CD4-positive, alpha-beta memory T cell (primary cell): ENCODE data around the gene RPL7L1. TPM values are rescaled to one million over a fixed set of nuclear protein-coding genes. Genes with fewer than 3 reads are reported as not detected.

Experiments
- CTCF ChIA-PET: fragments of 350-600 bp; sonication (Branson Sonifier 250); formaldehyde crosslinking; loops from one replicate; lab custom pipeline; 2021; ENCODE audit warnings: inconsistent platforms; ENCODE audit not compliant: partially characterized antibody; lab: Charles Lee
- POLR2A ChIA-PET: fragments of 350-600 bp; sonication (Branson Sonifier 250); formaldehyde crosslinking; loops from one replicate; lab custom pipeline; 2021; ENCODE audit not compliant: partially characterized antibody; lab: Charles Lee
- DNase-seq, 5 donors: peaks; one replicate each; pipeline versions ENCODE4 v3.0.0 to v3.0.0-alpha.2; 2020 to 2022; ENCODE audit warnings: mixed read lengths in 1 of 5
- H3K27ac ChIP-seq: one replicate; pipeline ENCODE4 v1.7.0; 2013; ENCODE audit warnings: low read depth, low read length
- H3K27me3 ChIP-seq: 2 replicates; pipeline ENCODE4 v1.7.0; 2013; ENCODE audit warnings: mild to moderate bottlenecking, low read length, moderate library complexity; ENCODE audit not compliant: insufficient read depth
- H3K36me3 ChIP-seq: 2 replicates; pipeline ENCODE4 v1.7.0; 2013; ENCODE audit warnings: mild to moderate bottlenecking, low read length, moderate library complexity; ENCODE audit not compliant: insufficient read depth
- H3K4me1 ChIP-seq: 2 replicates; pipeline ENCODE4 v1.7.0; 2013; ENCODE audit warnings: mild to moderate bottlenecking, low read length, moderate library complexity; ENCODE audit not compliant: insufficient read depth
- H3K4me3 ChIP-seq, 2 donors: one replicate each; pipeline ENCODE4 v1.7.0; 2013; ENCODE audit warnings: low read length in 2 of 2, mild to moderate bottlenecking in 1 of 2
- H3K9me3 ChIP-seq, 2 donors: one replicate each; pipeline ENCODE4 v1.7.0; 2013; ENCODE audit warnings: low read length in 2 of 2, control low read depth in 1 of 2; ENCODE audit not compliant: control insufficient read depth in 1 of 2
- H3K27ac Mint-ChIP-seq, 7 donors: one replicate each; pipeline ENCODE4 v1.8.0; 2020 to 2021; ENCODE audit warnings: mixed read lengths in 7 of 7, mild to moderate bottlenecking in 6 of 7, inconsistent platforms in 3 of 7, moderate library complexity in 3 of 7
- H3K27me3 Mint-ChIP-seq, 2 donors: one replicate each; pipeline ENCODE4 v1.8.0; 2020 to 2021; ENCODE audit warnings: mixed read lengths in 2 of 2
- H3K36me3 Mint-ChIP-seq, 2 donors: one replicate each; pipeline ENCODE4 v1.8.0; 2020 to 2021; ENCODE audit warnings: mixed read lengths in 2 of 2, inconsistent platforms in 1 of 2, mild to moderate bottlenecking in 1 of 2
- H3K4me1 Mint-ChIP-seq, 4 donors: one replicate each; pipeline ENCODE4 v1.8.0; 2020 to 2021; ENCODE audit warnings: mixed read lengths in 4 of 4, mild to moderate bottlenecking in 1 of 4
- H3K4me3 Mint-ChIP-seq, 8 donors: one replicate each; pipeline ENCODE4 v1.8.0; 2020 to 2021; ENCODE audit warnings: mixed read lengths in 8 of 8, mild to moderate bottlenecking in 7 of 8, moderate library complexity in 6 of 8, inconsistent platforms in 3 of 8
- H3K9me3 Mint-ChIP-seq, 8 donors: one replicate each; pipeline ENCODE4 v1.8.0; 2020 to 2021; ENCODE audit warnings: mixed read lengths in 8 of 8, mild to moderate bottlenecking in 5 of 8, inconsistent platforms in 3 of 8, moderate library complexity in 1 of 8
- intact Hi-C: fragments of 100-400 bp; cut with micrococcal nuclease; formaldehyde crosslinking; loops from one replicate; pipeline ENCODE4 v1.15.1; 2023
- polyA plus RNA-seq, 2 donors: library from polyadenylated mRNA; unstranded; fragments of 300-500 nt; fragmentation: Illumina TruSeq; gene quantifications; one replicate each; pipeline ENCODE4 v1.2.3, GENCODE V29; 2021
- total RNA-seq, 2 experiments: library from RNA; stranded (reverse); gene quantifications; one replicate each; pipeline ENCODE4 v1.2.3, GENCODE V29; 2021

Gene RPL7L1
- total and polyA plus RNA-seq, 4 experiments from 2014 or later, result 39.6 to 89.8 (median 85.7) TPM

DNA sequence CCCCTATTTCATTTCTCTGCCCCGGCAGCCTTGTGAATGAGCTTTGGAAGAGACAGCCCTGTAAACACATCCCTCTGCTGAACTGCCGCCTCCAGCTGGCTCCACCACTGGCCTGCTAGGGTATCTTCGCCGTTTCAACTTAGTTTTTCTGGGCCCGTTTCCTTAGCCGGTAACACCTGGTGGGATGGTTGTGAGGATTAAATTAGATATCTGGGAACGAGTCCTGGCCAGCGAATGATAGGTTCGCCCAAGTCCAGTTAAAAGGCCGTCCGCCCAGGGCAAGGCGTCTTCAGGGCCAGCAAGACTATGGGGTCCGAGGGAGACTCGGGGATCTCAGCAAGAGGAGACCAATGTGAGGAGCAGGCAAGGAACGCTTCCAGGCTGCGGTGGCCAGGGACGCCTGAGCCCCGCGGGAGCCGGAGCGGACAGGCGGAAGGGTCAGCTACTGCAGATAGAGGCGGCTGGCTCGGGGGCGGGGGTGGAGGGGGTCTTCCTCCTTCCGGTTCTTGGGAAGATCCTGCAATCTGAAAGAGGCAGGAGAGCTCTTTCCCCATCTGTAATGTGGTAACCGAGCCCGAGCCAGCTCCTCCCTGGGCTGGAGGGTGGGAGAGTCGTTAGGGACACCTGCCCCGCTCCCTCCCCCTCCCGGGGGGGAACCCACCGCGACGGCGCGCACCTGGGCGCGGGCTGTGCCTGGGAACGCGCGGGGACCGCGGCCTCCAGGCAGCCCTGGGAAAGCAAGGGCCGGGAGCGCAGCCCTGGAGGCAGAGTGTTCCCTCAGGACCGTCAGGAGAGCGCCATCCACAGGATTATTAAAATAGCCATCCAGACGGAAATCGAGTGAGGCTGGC, 32.0 kb downstream of the RPL7L1 start:
- H3K4me1 Mint-ChIP-seq, result peaks cover 0 to 4% (median 0%) of the 10 kb centered on the region in 4 donors
- H3K27me3 ChIP-seq, result no peaks in the 10 kb centered on the region
- H3K36me3 Mint-ChIP-seq, result no peaks in the 10 kb centered on the region
- peak overlapping the region in 3 of 8 donors; percentile 20 to 32 (median 29) for H3K4me3 Mint-ChIP-seq
- H3K27ac ChIP-seq, result no peak overlapping the region
- intact Hi-C loops, result no loop called here
- no peaks in the 10 kb centered on the region for H3K9me3 Mint-ChIP-seq
- no peak for DNase-seq
- H3K36me3 ChIP-seq, result no peaks in the 10 kb centered on the region
- H3K27ac Mint-ChIP-seq, result no peak overlapping the region
- CTCF ChIA-PET, result interaction anchor here (1.1 to 1.3 kb wide), 2 partner anchors 153 to 232 kb away, joined by 3 to 4 read pairs; no protein-coding TSS in a partner anchor
- no peaks in the 10 kb centered on the region for H3K4me1 ChIP-seq
- no peak overlapping the region for H3K4me3 ChIP-seq
- H3K9me3 ChIP-seq, result no peaks in the 10 kb centered on the region
- peaks cover 1 to 14% of the 10 kb centered on the region in 2 donors for H3K27me3 Mint-ChIP-seq
- POLR2A ChIA-PET, result no interaction called here

DNA sequence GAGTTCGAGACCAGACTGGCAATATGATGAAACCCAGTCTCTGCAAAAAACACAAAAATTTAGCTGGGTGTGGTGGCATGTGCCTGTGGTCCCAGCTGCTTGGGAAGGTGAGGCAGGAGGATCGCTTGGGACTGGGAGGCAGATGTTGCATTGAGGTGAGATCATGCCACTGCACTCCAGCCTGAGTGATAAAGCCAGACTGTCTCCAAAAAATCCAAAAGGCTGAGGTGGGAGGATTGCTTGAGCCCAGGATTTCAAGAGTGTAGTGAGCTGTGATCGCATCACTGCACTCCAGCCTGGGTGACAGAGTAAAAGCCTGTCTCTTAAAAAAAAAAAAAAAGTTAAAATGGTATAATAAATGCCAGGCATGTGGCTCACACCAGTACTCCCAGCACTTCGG, 35.1 kb downstream of the RPL7L1 start:
- Histone ChIP-seq H3K4me1 (no peaks in the 10 kb centered on the region), H3K27me3 (no peaks in the 10 kb centered on the region), H3K4me3 (no peak overlapping the region), H3K27ac (no peak overlapping the region), H3K36me3 (no peaks in the 10 kb centered on the region), H3K9me3 (no peaks in the 10 kb centered on the region)
- intact Hi-C loops, result no loop called here
- Mint-ChIP-seq H3K4me3 (no peak overlapping the region), H3K4me1 (peaks cover 0 to 4% (median 0%) of the 10 kb centered on the region in 4 donors), H3K27me3 (peaks cover 1 to 14% of the 10 kb centered on the region in 2 donors), H3K27ac (no peak overlapping the region), H3K36me3 (no peaks in the 10 kb centered on the region), H3K9me3 (no peaks in the 10 kb centered on the region)
- POLR2A ChIA-PET, result no interaction called here
- no peak for DNase-seq
- CTCF ChIA-PET, result interaction anchor here (1.0 to 1.5 kb wide), 3 partner anchors 9 to 229 kb away, joined by 3 to 6 read pairs (median 4); no protein-coding TSS in a partner anchor

DNA sequence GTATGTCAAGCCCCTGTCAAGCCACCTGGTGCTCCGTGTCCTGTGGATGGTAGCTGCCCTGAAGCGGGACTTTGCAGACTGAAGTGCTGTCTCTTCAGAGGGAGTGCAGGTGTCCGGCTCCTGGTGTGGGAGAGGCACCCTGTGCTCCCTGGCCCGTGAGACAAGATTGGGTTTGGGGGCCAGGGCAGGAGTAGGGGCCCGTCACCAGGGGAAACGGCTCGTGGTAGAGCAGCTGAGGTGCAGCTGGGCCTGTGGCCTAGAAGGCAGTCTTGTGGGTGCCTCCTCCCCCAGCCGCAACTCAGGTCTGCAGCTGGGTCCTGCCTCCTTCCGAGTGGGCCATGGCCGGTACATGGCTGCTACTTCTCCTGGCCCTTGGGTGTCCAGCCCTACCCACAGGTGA, 36.3 kb downstream of the RPL7L1 start, which contains the start of gene PTCRA:
PTCRA (plus strand) TSS at position 322 of the 400 bp plus-strand sequence; CDS start at position 339, 17 bp downstream.
- Histone ChIP-seq H3K36me3 (no peaks in the 10 kb centered on the region), H3K27me3 (no peaks in the 10 kb centered on the region), H3K4me1 (no peaks in the 10 kb centered on the region), H3K27ac (no peak within 1 kb of the TSS), H3K9me3 (no peaks in the 10 kb centered on the region), H3K4me3 (no peak within 1 kb of the TSS)
- peaks cover 0 to 4% (median 0%) of the 10 kb centered on the region in 4 donors for H3K4me1 Mint-ChIP-seq
- POLR2A ChIA-PET, result interaction anchor here (1.1 kb wide), 1 partner anchor 13 kb away, joined by 3 read pairs; the partner anchor contains the start of gene CNPY3
- no peaks in the 10 kb centered on the region for H3K36me3 Mint-ChIP-seq
- intact Hi-C loops, result no loop called here
- peak within 1 kb of the TSS in 1 of 8 donors; percentile 31 for H3K4me3 Mint-ChIP-seq
- no peaks in the 10 kb centered on the region for H3K9me3 Mint-ChIP-seq
- CTCF ChIA-PET, result interaction anchor here (1.4 to 1.8 kb wide), 2 partner anchors 14 to 228 kb away, joined by 5 to 8 read pairs; partner anchors contain the start of gene CNPY3
- H3K27ac Mint-ChIP-seq, result no peak within 1 kb of the TSS
- peaks cover 1 to 14% of the 10 kb centered on the region in 2 donors for H3K27me3 Mint-ChIP-seq
- no peak for DNase-seq

DNA sequence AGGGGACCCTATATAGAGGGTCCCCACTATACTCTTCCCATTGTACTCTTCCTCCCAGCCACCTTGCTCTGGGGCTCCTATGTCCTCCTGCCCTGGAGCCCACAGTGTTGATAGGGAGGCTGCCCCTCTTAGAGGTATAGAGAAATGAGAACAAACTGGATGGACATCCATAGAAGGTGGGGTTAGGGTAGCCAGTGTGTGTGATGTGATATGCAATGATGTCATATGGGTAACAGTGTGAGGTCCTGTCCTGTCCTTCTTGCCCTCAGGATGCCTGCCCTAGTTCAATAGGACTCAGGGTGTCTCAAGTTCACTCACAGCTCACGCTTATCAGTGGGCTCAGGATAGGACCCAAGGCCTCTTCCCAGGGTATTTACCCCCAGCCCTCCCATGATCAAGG, 36.9 kb downstream of the RPL7L1 start:
- Mint-ChIP-seq H3K4me1 (peaks cover 0 to 1% (median 0%) of the 10 kb centered on the region in 4 donors), H3K36me3 (no peaks in the 10 kb centered on the region), H3K4me3 (no peak overlapping the region), H3K9me3 (no peaks in the 10 kb centered on the region), H3K27ac (no peak overlapping the region), H3K27me3 (peaks cover 1 to 11% of the 10 kb centered on the region in 2 donors)
- ChIA-PET POLR2A (interaction anchor here (0.5 to 1.1 kb wide), 3 partner anchors 13 to 58 kb away, joined by 3 to 4 read pairs (median 3); partner anchors contain the start of gene CNPY3), CTCF (interaction anchor here (1.4 to 1.8 kb wide), 3 partner anchors 13 to 228 kb away, joined by 5 to 8 read pairs (median 5); partner anchors contain the start of gene CNPY3)
- Histone ChIP-seq H3K4me3 (no peak overlapping the region), H3K27ac (no peak overlapping the region), H3K27me3 (no peaks in the 10 kb centered on the region), H3K4me1 (no peaks in the 10 kb centered on the region), H3K36me3 (no peaks in the 10 kb centered on the region), H3K9me3 (no peaks in the 10 kb centered on the region)
- DNase-seq, result no peak
- intact Hi-C loops, result no loop called here

DNA sequence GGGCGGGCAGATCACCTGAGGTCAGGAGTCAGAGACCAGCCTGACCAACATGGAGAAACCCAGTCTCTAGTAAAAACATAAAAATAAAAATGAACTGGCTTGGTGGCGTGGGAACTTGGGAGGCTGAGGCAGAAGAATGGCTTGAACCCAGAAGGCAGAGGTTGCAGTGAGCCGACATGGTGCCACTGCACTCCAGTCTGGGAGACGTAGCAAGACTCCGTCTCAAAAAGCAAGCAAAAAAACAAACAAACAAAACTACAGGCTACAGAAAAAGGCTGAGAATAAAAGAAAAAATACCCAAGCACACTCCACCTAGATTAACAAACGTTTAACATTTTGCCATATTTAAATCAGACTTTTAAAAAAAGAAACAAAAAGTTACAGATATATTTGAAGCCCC, 42.4 kb downstream of the RPL7L1 start:
- no peak overlapping the region for H3K4me3 Mint-ChIP-seq
- ChIA-PET POLR2A (no interaction called here), CTCF (no interaction called here)
- intact Hi-C loops, result no loop called here
- no peak overlapping the region for H3K27ac Mint-ChIP-seq
- Histone ChIP-seq H3K9me3 (no peaks in the 10 kb centered on the region), H3K27me3 (no peaks in the 10 kb centered on the region), H3K27ac (no peak overlapping the region), H3K4me1 (no peaks in the 10 kb centered on the region), H3K4me3 (no peak overlapping the region), H3K36me3 (no peaks in the 10 kb centered on the region)
- no peaks in the 10 kb centered on the region for H3K4me1 Mint-ChIP-seq
- H3K36me3 Mint-ChIP-seq, result no peaks in the 10 kb centered on the region
- H3K9me3 Mint-ChIP-seq, result no peaks in the 10 kb centered on the region
- no peaks in the 10 kb centered on the region for H3K27me3 Mint-ChIP-seq
- no peak for DNase-seq

DNA sequence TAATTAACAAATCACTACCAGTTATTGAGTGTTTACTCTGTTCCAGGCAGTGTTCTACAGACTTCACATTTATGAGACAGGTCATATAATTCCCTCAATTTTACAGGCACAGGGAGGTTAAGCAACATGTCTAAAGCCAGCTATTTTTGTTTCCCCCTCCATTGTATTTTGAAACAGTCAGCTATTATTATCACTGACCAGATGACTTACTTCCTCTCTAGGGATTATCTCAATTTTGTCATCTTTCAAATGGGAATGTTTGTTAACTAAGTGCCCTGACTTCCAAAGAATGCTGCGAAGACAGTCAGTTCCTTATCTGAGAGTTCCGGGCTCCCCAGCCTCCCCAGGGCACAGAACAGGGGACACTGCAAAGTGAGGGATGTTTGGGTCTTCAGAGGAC, 44.2 kb downstream of the RPL7L1 start:
- POLR2A ChIA-PET, result no interaction called here
- H3K27ac Mint-ChIP-seq, result peak overlapping the region in 1 of 7 donors; percentile 46
- DNase-seq, result no peak

DNA sequence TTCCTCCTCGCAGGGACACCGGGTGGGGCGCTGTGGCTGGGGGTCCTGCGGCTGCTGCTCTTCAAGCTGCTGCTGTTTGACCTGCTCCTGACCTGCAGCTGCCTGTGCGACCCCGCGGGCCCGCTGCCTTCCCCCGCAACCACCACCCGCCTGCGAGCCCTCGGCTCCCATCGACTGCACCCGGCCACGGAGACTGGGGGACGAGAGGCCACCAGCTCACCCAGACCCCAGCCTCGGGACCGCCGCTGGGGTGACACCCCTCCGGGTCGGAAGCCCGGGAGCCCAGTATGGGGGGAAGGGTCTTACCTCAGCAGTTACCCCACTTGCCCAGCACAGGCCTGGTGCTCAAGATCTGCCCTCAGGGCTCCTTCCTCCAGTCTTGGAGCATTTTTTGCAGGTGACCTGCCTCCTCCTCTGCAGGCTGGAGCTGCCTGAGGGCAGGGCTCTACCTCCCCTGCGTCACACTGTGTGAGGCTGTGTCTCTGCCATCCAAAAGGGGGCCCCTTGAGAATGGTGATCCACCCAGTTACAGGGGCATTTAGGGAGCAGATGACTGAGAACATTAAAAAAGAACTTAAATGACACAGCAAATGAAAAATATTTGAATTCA, 45.9 kb downstream of the RPL7L1 start:
- peak overlapping the region in 4 of 7 donors; percentile 24 to 37 (median 30) for H3K27ac Mint-ChIP-seq
- peak overlapping the region in 1 of 8 donors; percentile 39 for H3K4me3 Mint-ChIP-seq
- CTCF ChIA-PET, result no interaction called here
- POLR2A ChIA-PET, result no interaction called here
- no peak for DNase-seq
- no peaks in the 10 kb centered on the region for H3K9me3 Mint-ChIP-seq
- Histone ChIP-seq H3K27ac (no peak overlapping the region), H3K36me3 (no peaks in the 10 kb centered on the region), H3K4me3 (no peak overlapping the region), H3K27me3 (no peaks in the 10 kb centered on the region), H3K9me3 (no peaks in the 10 kb centered on the region), H3K4me1 (peaks cover 12% of the 10 kb centered on the region)
- intact Hi-C loops, result loop anchor here (5.0 kb wide), 1 partner anchor 37 kb away; the partner anchor contains the start of gene GNMT
- H3K27me3 Mint-ChIP-seq, result no peaks in the 10 kb centered on the region
- peaks cover 8 to 22% (median 14%) of the 10 kb centered on the region in 4 donors for H3K4me1 Mint-ChIP-seq
- H3K36me3 Mint-ChIP-seq, result peaks cover 0 to 13% of the 10 kb centered on the region in 2 donors

More for the DNA sequence above, 44.2 kb downstream of the RPL7L1 start:
- H3K36me3 Mint-ChIP-seq, result no peaks in the 10 kb centered on the region
- CTCF ChIA-PET, result no interaction called here
- Histone ChIP-seq H3K36me3 (no peaks in the 10 kb centered on the region), H3K9me3 (no peaks in the 10 kb centered on the region), H3K27ac (no peak overlapping the region), H3K4me1 (peaks cover 8% of the 10 kb centered on the region), H3K4me3 (no peak overlapping the region), H3K27me3 (no peaks in the 10 kb centered on the region)
- intact Hi-C loops, result no loop called here
- no peaks in the 10 kb centered on the region for H3K9me3 Mint-ChIP-seq
- peaks cover 5% of the 10 kb centered on the region in 4 donors for H3K4me1 Mint-ChIP-seq
- no peak overlapping the region for H3K4me3 Mint-ChIP-seq
- H3K27me3 Mint-ChIP-seq, result no peaks in the 10 kb centered on the region
